HG03565 (cell line): ENCODE data around the gene ANKRD11.
"Not testable (repeated sequence)": the region's sequence is repeated elsewhere in the genome, so short reads cannot be mapped to it uniquely, and the experiment has no call there.

Source experiments
- ATAC-seq: cut with Tn5 transposase; IDR thresholded peaks from one replicate; pipeline ENCODE4 v1.9.1; 2021; ENCODE audit warnings: mild to moderate bottlenecking, moderate library complexity; ENCODE audit not compliant: unreplicated experiment

Gene ANKRD11

GRCh38 chr16:89319631-89319885, 170.8 kb downstream of the ANKRD11 start:
- ATAC-seq = no peak

DNA sequence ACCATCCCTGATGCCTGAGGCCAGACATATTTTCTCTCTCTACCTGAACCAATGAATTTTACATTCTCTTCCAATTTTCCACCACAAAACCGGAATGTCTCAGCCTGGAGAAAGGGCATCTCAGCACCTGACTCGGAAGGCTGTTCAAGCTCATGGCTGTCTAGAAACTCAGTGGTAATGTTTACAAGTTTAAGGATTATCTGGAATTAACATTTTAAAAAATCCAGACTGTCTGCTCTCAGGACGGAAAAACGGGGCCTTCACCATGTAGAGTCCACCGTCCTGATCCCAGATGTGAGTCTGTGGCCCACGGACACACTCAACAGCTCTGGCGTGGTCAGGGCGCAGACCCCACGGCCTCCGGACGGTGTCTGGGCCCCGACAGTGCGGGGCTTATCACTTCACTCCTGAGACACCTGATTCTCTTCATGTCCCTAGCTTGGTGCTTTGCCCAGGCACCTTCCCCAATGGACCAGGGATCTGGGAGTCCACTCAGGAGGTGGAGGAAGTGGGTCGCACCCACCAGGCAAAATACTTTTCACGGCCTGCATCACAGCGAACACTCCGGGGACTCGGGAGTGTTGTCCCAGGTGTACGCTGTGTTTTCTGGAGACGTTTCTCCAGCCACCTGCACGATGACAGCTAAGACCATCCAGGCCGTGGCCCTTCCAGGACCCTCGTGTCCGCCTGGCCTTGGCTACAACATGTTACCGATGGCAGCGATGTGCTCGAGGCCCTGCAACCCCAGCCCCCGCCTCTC, 171.3 kb downstream of the ANKRD11 start:
- no peak for ATAC-seq

GRCh38 chr16:89318430-89318758, 172.0 kb downstream of the ANKRD11 start:
- no peak for ATAC-seq

DNA sequence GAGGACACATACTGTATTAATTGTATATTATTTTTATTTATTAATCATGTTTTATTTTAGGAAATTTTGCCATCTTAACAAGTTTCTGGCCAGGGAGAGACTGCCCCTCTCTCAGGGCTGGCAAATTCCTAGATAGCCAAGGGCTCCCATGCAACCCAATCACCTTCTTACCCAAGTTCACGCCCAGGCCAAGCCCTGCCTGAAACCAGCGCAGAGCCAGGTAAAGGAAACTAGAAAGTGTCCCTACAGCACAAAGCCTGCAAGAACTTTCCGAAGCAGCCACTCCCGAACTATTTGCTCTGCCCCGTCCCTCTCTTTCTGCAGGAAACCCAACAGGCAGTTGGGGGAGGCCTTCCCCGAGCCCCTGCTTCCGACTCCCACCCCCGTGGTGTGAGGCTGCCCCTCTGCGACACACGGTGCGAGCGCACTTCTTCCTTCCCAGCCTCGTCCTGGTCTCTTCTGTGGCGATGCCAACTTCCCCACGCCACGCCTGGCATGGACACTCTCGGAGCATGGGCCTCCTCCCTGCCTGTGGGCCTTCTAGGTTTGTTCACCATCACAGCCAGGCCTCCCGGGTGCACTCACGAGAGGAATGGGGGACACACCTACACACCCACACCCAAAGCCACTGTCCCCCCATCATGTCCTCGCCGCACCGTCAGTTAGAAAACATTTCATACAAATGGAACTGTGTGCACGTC, 172.5 kb downstream of the ANKRD11 start:
- no peak for ATAC-seq

GRCh38 chr16:89317101-89317671, 173.2 kb downstream of the ANKRD11 start:
- no peak for ATAC-seq

- no peak for ATAC-seq
These were observed 173.7 kb downstream of the ANKRD11 start for GRCh38 chr16:89316701-89317100.

GRCh38 chr16:89315791-89316581, 174.4 kb downstream of the ANKRD11 start:
- no peak for ATAC-seq

DNA sequence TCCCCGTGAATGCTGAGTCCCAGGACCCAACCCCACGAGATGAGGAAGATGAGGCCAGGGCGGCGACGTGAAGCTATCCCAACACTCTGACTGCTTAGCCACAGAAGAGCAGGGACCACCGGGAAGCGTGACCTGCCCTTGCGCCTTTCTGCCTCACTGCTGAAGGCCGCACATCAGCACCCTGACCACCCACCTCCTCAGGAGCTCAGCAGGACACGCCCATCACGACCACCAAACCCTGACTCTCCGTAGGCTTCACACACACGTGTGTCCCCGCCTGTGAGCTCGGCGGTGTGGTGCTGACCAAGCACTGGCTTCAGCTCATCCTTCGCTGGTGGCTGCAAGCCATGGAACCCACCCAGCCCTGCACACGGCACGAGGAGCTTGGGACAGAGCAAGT, 175.1 kb downstream of the ANKRD11 start:
- ATAC-seq = no peak

DNA sequence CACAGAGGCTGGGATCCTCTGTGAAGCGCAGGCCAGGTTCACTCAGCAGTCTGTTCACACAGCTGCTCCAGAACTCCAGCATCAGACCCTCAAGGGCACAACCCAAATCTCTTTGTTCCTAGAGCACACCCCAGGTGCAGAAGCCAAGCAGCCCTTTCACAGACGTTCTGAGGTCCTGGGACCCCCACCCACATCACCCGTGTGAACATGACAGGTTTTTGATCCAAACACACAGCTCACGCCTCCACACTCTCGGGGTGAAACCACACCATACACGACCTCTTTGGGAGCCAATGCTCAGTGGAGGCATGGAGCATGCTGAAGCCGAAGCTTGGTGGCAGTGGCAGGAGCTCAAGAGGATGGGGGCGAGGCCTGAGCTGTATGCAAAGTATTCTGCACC, 175.5 kb downstream of the ANKRD11 start:
- no peak for ATAC-seq

- ATAC-seq = no peak
These were observed 176.0 kb downstream of the ANKRD11 start for GRCh38 chr16:89314357-89314756.

- ATAC-seq = no peak
These were observed 176.8 kb downstream of the ANKRD11 start for GRCh38 chr16:89313583-89313982.

DNA sequence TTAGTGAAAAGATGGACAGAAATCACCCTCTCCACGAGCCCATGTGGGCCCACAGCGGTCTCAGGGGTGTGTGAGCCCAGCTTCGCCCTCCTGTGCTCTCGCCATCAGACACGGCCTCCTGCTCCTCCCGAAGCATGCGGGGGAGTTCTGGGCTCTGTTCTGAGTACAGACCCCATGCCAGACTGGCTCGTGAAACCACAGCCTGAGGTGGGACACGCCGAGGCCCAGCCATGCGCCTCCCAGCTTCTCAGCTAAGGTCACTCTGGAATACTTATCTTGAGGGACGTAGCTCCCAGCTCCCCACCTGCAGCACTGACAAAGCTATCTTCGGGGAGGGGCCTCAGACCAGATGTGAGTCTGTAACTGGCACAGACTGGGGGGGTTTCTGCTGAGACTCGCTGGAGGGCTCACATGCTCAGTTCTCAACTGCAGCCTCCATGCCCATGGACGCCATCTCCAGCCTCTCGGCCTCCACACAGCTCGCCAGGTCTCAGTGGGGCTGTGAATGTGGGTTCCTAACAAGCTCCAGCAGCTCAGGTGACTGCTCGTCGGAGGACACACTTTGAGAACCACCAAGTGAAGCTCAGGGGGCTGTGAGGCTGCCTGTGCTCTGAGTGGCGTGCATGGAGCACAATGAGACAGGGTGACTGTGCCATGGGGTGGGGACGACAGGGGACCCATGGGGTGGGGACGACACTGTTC, 177.6 kb downstream of the ANKRD11 start:
- no peak for ATAC-seq

- ATAC-seq = no peak
These were observed 178.2 kb downstream of the ANKRD11 start for GRCh38 chr16:89312194-89312593.

GRCh38 chr16:89311636-89312035, 178.7 kb downstream of the ANKRD11 start:
- ATAC-seq = no peak

DNA sequence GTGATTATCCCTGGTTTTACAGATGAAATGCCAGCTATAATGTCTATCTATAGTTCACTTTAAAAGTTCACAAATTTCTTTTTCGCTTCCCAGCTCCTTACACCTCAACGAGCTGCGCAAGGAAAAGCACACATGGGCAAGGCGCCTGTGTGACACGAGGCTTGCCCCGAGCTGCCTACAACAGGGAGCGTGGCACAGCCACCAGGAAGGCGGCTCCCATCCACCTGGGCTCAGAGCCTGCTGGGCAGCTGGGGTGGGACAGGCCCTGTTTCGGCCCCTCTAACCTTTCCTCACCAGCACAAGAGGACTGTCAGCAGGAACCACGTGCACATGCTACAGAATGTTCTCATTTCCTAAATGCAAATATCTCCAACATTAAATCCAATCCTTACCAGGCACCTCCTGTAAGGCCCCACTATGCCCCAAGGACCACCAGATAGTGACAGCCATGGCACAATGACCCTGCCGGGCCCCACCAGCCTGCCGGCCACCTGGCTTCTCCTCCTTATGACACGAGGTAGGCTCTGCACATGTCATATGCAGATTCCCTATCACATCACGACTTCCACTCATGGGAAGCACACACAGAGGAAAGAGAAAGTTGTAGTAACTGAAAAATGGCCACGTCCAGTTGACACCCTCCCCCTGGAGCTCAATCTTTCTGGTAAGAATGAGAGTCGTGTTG, 180.8 kb downstream of the ANKRD11 start:
- ATAC-seq = no peak

DNA sequence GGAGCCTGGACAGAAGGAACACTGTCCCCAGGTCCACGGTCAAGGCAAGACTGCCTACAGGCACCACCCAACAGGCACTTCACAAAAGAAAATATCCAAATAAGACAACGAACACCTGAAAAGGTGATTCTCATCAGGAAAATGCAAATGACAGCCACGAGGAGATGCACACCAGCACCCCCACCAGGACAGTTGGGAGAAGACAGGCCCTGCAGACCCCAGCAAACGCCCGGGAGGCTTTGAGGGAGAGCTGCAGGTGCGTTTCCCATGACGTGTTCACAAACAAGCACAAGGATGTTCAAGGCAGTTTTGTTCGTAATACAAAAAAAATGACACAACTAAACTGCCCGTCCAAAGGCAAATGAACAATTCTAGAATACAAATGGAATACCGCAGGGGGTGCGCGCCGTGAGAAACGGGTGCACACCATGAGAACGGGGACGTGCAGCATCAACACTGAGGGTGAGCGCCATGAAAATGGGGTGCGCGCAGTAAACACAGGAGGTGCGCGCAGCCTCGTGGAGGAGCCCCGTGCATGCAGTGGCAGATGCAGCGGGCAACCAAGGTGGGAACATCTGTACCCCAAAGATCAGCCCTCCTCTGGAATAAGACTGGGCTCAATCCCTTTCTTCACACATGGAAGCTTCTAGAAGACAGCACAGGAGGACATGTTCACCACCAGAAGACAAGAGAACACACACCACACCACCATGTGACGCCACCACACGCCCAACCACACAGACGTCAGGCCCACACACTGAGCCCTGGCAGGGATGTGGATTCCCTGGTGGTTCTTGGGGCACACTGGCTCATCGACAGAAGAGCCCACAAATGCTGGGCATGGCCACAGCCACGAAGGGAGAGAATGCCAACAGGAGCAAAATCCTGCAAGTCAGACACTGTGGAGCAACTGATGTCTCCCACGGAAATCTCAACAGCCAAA, 181.7 kb downstream of the ANKRD11 start:
- no peak for ATAC-seq

DNA sequence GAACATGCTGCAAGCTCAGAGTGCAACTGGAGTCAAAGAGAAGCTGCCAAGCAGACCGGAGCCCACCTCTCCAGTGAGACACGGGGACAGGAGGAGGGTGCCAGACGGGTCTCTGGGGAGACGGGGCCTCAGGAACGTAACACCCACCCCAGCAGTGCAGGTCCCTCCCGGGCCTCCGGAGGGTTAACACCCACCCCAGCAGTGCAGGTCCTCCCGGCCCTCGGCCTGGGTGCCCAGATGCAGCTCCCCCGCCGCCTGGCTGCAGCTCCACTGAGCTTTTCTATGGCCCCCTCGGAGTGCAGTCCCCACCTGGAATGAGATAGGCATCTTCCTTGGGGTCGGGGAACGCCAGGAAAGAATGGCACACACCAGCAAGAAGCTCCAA, 182.9 kb downstream of the ANKRD11 start:
- ATAC-seq = no peak

DNA sequence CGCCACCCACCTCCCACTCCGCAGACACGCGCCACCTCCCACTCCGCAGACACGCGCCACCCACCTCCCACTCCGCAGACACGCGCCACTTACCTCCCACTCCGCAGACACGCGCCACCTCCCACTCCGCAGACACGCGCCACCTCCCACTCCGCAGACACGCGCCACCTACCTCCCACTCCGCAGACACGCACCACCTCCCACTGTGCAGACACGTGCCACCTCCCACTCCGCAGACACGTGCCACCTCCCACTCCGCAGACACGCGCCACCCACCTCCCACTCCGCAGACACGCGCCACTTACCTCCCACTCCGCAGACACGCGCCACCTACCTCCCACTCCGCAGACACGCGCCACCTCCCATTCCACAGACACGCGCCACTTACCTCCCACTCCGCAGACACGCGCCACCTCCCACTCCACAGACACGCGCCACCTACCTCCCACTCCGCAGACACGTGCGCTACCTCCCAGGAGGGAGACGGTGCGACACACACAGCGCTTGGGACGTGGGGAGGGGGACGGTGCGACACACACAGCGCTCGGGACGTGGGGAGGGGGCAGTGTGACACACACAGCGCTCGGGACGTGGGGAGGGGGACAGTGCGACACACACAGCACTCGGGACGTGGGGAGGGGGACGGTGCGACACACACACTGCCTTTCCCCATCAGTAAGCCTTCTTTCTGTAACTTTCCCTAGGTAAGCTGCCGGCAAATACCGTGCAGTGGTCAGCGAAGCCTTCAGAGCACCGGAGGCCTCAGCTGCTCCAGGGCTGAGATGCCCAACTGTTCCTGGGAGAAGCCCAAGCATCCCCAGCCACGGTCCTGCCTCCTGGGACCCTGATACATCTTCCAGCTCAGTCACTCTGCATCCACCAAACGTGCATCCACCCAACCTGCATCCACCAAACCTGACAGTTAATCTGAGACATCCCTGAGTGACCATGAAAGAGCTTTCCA, 183.6 kb downstream of the ANKRD11 start:
- ATAC-seq = not testable (repeated sequence)
